Measurements from ENCODE around the gene SULT2B1.
"Not testable (repeated sequence)": the region's sequence is repeated elsewhere in the genome, so short reads cannot be mapped to it uniquely, and the experiment has no call there.

The SULT2B1 gene

DNA sequence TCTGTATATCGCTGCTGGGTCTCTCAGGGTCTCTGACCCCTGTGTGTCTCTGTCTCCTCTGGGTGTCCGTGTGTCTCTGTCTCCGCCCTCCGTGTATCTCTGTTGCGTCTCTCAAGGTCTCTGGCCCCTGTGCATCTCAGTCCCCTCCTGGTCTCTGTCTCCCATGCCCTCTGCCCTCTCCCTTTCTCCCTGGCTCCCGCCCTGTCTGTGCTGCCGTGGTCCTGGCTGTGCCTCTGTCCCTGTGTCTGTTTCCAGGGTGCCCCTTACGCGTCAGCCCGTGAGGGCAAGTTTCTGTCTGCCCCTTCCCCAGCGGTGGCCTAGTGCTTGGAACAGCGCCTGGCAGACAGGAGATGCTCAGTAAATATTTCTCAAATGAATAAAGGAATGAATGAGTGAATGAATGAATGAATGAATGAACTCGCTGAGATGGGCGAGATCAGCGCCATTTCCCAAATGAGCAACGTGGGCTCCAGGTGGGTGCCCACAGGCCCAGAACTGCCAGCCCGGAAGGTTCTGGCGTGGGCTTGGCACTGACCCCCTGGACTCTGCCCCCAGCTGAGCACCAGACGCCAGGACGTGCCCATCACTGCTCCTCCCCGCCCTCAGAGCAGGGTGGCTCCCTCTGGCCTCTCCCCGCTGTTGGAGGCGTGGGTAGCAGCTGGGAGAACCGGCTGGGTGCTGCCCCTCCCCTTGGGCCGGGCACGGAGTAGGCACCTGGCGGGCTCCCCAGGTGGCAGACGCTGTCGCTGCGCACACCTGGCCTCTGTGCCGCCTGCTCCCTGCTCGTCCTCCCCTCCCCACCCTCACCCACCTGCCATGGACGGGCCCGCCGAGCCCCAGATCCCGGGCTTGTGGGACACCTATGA is at the start of gene SULT2B1:
TSS of gene SULT2B1 (plus strand) at position 736 of the 866 bp plus-strand sequence. CDS start at position 817, 81 bp downstream.
- in situ Hi-C loops (cut with HindIII; ENCODE audit: low sequenced_read_pairs) = no loop called here

DNA sequence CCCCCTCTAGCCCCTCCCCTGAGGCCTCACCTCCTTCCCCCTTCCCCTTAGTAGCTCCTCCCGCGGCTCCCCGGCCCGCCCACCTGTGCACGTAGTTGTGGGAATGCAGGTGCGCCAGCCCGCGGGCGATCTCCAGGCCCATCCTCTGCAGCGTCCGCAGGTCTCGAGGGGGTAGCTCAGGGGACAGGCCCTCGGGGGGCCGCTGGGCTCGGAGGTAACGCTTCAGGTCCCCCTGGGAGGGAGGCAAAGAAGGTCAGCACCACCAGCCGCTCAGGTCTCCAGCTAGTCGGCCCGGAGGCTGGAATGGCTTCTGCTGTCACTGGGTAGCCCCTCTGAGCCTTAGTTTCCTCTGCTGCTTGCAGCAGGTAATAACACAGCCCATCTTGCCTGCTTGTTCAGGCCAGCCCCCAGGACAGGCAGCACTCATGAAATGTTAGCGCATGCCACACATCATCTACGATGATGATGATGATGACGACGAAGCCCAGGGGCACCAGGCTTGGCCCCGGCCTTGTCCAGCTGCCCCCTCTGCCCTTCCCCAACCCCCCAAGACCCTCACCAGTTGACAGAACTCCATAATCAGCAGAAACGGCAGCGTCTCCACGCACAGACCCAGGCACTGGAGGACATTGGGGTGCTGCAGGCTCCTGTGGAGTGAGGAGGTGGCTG is 49.5 kb upstream of the SULT2B1 start:
- in situ Hi-C loops (cut with HindIII; ENCODE audit: low sequenced_read_pairs) = no loop called here

DNA sequence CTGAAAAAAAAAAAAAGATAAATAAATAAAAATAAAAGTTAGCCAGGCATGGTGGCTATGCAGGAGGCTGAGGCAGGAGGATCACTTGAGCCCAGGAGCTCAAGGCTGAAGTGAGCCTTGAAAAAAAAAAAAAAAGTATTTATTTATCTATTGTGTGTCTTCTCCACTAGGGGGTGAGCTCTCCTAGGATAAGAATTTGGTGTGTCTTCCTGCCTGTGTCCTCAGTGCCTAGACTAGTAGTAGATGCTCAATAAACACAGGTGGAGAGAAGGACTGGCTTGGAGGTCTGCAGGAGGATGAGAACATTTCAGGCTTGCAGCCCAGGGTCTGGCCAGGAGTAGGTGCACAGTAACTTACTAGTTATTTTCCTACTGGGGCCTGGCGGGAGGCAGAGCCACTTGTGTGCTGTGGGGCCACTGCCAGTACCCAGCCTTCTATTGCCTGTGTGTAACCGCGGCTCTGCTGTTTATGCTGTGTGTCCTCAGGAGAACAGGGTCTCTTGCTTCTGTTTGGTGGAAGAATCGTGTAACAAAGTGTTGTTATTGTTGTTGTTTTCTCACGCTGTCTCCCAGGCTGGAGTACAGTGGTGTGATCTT is 45.7 kb upstream of the SULT2B1 start:
- in situ Hi-C loops (cut with HindIII; ENCODE audit: low sequenced_read_pairs) = no loop called here

DNA sequence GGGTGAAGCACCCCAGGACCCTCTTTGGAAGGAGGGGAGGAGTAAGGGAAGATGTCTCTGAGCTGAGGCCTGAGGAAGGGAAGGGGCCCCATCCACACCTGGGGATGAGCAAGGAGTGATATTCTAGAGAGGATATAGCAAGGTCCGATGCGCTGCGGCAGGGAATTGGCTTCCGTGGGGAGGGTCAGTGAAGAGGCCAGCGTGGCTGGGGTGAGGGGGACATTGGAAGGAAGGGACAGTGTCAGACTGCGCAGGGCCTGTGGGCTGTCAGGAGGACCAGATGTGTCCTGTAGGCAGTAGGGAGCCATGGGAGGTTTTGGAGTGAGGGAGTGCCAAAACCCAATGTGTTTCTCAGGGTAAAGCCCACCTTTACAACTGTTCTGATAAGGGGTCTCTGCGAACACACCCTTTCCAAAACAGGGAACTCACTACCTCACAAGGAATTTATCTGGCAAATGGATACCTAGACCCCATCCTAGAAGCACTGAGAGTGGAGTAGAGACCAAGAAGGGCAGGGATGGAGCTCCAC is 44.0 kb upstream of the SULT2B1 start:
- in situ Hi-C loops (cut with HindIII; ENCODE audit: low sequenced_read_pairs) = no loop called here

DNA sequence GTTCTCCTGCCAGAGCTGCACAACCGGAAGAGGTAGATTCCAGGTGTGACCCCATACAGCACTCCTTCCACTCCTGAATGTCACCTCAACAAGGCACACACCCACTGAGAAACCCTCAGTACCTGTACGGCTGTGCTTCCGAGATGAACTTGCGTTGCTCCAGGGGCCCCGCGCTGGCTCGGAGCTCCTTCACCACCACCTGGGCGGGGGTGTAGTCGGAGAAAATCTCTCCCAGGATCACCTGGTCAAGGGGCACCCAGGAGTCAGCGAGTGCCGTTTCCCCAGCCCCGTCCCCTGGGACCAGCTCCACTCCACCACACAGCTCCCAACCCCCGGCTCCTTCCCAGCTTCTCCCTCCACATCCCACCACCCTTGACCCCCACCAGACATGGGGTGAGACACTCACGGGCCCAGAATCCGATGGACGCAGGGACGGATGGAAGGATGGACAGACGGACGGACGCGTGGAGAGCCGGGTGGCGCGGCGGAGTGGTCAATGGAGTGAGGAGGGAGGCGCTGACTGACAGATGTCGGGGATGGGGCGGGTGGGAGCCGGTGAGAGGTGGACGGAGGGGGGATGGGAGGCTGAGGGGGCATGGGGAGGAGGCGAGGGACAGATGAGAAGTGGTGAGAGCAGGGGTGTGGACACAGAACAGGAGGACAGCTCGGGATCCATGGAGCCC is 43.1 kb upstream of the SULT2B1 start:
- in situ Hi-C loops (cut with HindIII; ENCODE audit: low sequenced_read_pairs) = no loop called here

DNA sequence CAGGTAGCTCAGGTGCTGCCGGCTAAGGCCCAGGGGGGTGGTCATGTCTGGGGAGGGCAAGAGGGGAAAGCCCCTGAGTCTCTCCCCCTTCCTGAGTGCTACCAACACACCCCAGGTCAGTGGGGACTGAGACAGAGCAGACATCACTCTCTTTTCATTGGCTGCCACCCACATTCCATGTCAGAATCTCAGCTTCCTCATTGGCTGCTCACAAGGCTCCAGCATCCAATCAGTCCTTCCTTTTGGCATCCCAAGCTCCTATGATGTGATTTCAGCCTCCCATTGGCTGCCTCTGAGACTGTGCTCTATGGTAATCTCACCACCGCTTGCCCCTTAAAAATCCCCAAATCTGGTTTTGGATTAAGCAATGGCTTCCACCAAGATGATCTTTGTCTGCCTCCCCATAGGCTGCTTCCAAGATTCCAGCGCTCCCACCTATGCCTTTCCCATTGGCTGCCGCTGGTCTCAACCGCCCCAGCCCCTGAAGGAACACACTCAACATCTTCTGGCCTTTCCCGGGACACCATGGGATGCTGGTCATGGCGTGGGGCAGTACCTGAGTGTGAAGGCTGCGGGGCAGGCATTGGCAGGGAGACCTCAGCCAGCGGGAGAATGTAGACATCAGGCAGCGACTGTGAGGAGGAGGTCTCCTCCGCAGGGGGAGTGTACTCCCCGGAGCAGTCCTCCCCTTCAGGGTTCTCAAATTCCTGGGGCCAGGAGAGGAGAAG is 42.3 kb upstream of the SULT2B1 start:
- in situ Hi-C loops (cut with HindIII; ENCODE audit: low sequenced_read_pairs) = no loop called here

DNA sequence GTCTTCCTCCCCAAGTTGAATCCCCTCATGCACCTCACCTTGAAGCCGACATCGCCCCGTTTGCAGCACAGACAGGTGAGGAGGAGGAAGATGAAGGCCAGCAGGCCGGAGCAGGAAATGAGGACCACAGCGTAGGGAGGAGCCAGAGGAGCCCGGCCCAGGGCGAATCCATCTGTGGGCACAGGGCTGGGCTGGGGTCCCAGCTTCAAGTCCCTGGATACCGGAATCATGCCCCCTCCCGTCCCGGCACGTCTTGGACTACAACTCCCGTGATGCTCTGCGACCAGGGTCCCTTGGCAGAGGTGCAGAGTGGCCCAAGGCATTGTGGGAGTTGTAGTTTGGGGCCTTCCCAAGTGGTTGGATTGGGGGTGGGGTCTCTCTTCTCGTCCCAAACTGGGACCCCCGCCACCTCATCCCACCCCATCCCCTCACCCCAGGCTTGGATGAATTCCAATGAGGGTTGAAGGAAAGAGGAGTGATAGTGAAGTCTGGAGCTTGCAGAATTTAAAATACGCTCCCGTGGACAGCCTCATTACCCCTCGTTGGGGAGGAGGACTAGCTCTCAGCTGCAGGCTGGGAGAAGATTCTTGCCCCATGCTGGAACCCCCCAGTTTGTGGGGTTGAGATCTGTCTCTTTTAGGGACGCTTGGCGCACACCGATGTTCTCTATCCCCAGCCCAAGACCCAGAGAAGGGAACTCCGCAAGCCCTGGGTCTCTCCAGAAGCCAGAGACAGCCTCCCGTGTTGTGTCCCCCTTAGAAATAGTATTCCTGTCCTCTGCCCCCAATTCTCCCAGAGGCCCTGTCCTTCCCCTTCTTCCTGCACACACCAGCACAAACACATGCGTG is 41.3 kb upstream of the SULT2B1 start:
- in situ Hi-C loops (cut with HindIII; ENCODE audit: low sequenced_read_pairs) = no loop called here

DNA sequence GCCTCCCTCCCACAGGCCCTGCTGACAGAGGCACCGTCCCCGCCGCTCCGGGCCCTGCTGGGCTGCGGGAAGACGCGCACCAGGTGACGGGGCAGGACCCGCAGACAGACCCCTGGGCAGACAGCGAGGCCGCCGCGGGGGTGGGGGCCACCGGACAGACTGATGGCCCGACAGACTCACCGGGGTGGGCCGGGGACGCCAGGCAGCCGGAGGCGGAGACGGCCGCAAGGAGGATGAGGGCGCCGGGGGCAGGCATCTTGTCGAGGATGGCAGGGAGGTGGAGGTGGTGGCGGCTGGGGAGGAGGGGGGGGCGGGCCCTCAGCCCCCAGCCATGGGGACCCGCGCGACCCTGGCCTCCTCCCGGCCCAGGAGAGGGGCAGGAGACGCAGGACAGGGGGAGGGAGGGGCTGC is 40.6 kb upstream of the SULT2B1 start:
- in situ Hi-C loops (cut with HindIII; ENCODE audit: low sequenced_read_pairs) = no loop called here

DNA sequence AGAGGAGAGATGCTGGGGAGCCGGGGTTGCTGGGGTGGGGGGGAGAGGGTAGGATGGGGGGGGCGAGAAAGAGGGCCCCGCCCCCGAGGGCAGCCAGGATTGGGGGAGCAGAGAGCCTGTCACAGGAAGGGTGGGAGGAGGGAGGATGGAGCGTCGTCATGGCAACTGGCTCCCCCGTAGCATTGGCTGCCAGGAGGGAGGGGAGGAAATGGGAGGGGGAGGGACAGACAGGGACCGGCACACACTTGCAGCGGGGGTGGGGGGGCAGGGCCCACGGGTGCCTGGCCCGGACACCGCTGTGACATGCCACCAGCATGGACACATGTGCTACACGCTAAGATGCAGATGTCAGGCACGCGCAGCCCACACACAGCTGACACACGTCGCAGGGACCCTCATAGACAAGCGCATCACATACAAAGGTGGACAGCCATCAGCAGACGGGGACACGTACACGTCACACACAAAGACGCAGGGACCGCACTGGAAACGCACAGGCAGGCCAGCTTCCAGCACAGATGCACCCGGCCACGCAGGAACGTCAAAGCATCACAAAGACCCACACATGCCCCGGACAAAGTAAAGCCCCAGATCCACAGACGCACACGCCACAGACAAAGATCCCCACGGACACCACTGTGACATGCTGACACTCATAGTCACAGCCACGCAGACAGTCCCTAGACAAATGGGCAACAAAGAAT is 40.0 kb upstream of the SULT2B1 start, which contains the start of gene LMTK3:
TSS of gene LMTK3 (minus strand) at position 36 of the 704 bp plus-strand sequence. CDS start 259 bp downstream, outside the sequence.
- in situ Hi-C loops (cut with HindIII; ENCODE audit: low sequenced_read_pairs) = no loop called here

DNA sequence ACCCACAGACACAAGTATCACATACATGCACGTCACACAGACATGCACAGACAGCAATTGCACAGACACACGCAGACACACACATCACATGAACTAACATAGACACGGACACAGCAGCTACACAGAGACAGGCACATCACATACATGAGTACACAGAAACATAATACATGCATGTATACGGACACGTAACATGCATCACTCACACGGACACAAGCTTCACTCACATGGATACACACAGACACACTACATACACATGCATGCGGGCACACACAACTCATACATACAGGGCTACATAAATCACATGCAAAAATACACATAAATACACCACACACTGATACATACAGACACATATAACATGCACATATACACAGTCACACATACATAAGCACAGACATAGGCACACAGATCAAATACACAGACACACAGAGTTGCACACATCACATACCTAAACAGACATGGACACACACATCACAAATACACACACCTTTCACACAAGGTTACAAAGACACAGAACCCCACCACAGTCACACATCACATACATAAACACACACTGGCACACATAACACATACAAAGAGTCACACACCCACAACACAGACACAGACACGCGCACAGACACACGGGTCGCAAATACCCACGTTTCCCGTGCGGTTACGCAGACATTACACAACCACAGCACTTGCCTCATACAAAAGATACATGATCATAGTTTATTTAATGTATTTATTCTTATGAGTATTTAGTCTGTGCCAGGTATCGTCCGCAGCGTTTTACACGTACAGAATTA is 39.3 kb upstream of the SULT2B1 start:
- in situ Hi-C loops (cut with HindIII; ENCODE audit: low sequenced_read_pairs) = no loop called here

DNA sequence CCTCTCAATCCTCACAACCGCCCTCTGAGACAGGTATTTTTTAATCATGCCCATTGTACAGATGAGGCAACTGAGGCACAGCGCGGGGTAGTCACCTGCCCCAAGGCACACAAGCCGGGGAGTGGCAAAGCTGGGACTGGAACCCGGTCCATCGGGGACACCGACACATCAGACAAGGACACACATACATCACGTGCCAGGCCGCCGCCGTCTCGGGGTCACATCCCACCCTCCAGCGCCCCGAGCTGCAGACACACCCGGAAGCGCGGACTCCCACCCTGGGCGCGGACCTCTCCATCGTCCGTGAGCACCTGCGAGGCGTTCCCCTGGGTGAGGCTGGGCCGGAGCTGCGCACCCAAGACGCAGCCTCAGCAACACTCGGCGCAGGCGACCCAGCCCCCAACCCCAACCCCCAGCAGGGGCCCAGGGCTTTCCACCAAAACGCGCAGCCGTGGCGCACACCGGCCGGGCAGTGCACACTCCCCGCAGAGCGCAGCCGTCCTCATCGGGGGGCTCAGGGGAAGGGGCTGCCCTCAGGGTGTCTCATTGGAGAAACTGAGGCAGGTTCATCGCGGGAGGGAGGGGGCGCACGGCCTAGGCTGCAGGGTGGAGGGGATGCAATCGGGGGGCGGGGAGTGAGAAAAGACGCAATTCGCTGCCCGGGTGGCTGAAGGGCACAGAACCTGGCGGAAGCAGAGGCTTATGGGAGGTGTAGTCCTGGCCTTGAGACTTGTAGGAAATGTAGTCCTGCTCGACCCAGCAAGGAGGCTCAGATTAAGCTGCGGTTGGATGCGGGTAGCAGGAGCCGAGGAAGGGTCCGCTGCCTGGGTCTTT is 38.5 kb upstream of the SULT2B1 start:
- in situ Hi-C loops (cut with HindIII; ENCODE audit: low sequenced_read_pairs) = no loop called here

DNA sequence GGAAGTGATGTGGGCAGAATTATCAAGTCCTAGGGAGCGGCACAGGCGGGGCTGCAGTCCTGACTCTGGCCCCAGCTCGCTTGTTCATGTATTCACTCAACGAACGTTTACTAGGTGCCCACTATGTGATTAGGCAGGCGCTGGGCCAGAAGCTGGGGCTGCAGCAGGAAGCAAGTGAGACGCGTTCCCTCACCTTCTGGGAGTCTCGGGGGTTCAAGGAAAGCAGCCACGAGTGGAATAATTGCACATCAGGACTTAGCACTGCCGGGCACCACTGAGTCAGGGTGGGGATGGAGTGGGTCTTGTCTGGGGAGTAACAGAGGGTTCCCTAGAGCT is 37.9 kb upstream of the SULT2B1 start:
- in situ Hi-C loops (cut with HindIII; ENCODE audit: low sequenced_read_pairs) = no loop called here

DNA sequence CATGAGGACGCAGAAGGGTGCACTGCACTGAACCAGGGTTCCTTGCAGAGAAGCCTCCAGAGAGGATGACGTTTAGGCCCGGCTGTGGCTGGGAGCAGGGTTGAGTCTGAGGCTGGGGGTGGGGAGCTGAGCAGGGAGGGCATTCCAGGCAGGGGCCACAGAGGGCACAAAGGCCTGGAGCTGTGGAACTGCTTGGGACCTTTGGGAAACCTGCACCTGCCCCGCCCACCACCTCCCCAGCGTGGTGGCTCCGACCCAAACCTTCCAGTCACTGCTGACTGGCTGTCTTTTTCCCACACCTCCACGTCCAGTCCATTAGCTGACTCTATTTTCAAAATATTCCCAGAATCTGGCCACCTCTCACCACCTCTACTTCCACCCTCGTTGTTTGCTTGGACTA is 35.4 kb upstream of the SULT2B1 start:
- in situ Hi-C loops (cut with HindIII; ENCODE audit: low sequenced_read_pairs) = no loop called here

DNA sequence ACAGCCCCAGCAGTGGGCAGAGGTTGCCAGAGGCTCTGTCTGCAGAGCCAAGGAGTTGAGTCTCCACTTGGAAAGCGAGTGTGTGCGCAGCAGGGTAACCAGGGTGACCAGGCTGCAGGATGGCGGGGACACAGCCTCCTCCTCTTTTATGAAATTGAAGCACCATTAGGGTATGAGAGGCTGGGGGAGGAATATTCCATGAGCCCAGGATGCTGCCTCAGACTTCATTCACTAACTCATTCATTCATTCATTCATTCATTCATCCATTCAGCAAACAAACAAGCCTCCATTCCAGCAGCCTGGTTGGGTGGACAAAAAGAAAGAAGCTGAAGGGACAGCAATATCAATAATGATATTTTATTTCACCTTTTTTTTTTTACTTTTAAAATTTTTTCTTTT is 33.8 kb upstream of the SULT2B1 start:
- in situ Hi-C loops (cut with HindIII; ENCODE audit: low sequenced_read_pairs) = no loop called here

DNA sequence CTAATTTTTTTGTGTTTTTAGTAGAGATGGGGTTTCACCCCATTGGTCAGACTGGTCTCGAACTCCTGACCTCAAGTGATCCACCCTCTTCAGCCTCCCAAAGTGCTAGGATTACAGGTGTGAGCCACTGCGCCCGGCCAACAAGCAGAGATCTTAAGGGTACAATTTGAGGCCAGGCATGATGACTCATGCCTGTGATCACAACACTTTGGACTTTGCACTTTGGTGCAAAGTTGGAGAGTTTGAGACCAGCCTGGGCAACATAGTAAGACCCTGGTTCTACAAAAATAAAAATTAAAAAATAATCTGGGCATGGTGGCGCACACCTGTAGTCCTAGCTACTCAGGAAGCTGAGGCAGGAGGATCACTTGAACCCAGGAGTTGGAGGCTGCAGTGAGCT is 32.5 kb upstream of the SULT2B1 start:
- in situ Hi-C loops (cut with HindIII; ENCODE audit: low sequenced_read_pairs) = not testable (repeated sequence)

DNA sequence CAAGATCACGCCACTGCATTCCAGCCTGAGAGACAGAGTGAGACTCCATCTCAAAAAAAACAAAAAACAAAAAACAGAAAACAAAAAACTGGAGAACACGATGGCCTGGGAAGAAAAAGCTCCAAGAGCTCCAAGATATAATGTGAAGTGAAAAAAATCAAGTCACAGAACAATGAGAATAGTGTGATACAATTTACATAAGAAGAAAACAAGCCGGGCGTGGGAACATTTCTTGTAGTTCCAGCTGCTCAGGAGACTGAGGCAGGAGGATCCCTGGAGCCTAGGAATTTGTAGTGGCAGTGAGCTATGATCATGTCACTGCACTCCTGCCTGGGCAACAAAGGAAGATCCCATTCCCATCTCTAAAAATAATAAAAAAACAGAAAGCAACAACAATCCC is 31.8 kb upstream of the SULT2B1 start:
- in situ Hi-C loops (cut with HindIII; ENCODE audit: low sequenced_read_pairs) = no loop called here

DNA sequence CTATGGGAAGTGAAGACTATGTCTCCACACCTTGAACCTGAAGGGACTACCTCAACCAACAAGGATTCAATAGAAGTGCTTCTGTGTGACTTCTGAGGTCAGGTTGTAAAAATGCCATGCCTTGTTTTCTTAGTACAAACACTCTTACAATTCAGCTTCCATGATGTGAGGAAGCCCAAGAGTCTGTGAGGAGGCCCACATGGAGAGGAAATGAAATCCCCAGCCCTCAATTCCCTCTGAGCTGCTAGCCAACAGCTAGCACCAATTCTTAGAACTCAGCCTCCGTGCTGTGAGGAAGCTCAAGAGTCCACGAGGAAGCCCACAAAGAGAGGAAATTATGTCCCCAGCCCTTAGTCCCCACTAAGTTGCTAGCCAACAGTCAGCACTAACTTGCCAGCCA is 27.8 kb upstream of the SULT2B1 start:
- in situ Hi-C loops (cut with HindIII; ENCODE audit: low sequenced_read_pairs) = no loop called here

Data from DLD1 (cell line).